HG03108 (cell line): Measurements from ENCODE around the gene CFAP141.
A peak's percentile ranks its signal among the peaks of the same experiment; 100 is the strongest.

ENCODE experiments used
- ATAC-seq: cut with Tn5 transposase; IDR thresholded peaks from one replicate; pipeline ENCODE4 v1.9.1; 2021; ENCODE audit warnings: moderate library complexity; ENCODE audit not compliant: unreplicated experiment

The CFAP141 gene

DNA sequence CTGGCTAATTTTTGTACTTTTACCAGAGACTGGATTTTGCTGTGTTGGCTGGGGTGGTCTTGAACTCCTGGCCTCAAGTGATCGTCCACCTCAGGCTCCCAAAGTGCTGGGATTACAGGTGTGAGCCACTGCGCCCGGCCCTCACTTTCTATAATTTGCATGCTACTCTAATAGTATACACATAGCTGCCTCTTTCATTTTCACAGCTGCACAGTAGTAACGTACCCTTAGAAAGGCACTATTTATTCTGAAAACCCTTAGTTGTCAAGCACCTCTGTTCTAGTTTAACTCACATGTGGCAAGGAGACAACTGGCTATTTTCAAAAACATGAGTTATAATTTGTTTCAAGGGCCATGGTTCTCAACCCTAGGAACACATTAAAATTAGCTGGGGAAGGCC, 31.5 kb downstream of the CFAP141 start:
- ATAC-seq: no peak

DNA sequence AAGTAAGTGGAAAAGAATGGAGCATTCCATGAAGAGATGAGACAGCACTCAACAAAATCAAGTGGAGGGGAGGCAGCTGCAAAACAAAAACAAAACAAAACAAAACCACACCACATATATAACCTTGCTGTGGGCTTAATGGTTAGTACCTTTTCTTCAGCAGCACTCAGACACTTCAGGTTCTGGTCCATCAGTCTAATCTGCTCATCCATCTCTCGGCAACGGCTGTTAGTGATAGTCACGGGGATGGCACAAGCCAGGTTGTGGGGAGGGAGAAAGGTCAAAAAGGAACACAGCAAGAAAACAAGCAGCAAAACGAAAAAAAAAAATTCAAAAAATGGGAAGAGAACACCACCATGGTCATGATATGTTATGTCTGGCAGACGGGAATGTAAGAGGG, 34.3 kb downstream of the CFAP141 start:
- ATAC-seq: no peak

DNA sequence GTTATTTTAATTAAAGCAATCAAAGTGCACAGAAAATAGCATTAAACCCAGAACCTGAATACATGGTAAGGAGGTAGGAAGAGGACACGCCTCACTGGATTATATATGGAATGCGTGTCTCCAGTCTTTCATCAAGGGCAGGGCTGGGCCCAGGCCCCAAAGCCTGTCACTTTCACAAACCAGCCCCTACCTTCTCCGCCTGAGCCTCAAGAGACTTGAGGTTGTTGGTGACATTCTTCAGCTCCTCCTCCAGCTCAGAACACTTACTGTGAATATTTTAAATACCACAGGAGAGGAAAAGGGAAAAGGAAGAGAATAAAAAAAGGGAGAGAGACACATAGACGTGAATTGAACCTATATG, 34.9 kb downstream of the CFAP141 start:
- no peak for ATAC-seq

DNA sequence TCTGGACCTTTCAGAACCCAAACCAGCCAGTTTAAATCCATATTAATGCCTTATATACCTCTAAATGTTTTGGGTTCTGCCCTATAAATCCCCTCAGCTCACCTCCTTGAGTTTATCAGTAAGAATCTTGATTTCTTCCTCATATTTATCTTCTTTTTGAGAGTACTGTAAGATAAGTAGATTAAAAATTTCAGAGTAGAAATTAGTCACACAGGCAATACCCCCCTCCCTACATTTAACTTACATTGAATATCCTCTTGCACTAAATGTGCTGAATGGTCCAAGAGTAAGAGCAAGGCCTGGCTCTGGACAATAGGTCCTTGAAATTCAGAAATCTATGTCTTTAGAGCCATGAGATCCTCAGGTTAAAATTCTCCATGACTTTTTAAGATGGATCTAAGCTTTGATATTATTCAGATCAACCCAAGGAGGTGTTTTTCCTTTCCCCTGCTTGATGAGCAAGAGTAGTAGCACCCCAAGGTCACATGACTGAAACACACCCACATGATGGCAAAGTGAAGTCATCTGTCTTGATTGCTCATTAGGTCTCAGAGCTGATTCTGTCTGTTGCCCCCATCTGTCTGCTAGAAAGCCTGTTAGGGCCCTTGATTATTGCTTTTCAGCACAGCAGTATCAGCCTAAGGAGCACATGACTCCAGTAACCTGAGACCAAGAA, 35.4 kb downstream of the CFAP141 start:
- no peak for ATAC-seq

DNA sequence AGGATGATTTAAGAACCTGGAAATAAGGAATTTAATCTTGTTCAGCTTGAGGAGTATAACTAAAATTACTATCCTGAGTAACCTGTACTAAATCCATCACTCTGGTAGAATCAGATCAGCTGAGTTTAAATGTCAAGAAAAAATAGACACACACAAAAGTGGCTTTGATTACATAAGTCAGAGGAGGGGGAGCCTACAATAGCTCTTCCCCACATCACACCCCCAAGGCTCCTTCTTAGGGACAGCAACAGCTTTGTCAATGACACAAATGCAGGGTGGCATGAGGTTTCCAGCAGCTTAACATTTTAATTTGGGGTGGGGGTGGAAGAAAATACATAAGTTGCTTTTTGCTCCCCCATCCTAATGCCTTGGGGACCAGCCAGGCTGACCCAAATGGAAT, 38.7 kb downstream of the CFAP141 start:
- no peak for ATAC-seq

DNA sequence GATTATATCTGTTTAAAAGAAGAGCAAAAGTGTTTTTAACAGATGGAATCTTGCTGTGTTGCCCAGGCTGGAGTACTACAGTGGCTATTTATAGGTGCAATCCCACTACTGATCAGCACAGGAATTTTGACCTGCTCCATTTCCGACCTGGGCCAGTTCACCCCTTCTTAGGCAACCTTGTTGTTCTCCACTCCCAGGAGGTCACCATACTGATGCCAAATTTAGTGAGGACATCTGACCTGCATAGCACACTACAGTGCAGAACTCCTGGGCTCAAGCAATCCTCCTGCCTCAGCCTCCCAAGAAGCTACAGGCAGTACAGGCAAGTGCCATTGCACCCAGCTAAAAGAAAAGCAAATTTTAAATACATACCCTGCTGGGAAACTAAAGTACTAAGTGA, 39.9 kb downstream of the CFAP141 start:
- ATAC-seq: no peak

DNA sequence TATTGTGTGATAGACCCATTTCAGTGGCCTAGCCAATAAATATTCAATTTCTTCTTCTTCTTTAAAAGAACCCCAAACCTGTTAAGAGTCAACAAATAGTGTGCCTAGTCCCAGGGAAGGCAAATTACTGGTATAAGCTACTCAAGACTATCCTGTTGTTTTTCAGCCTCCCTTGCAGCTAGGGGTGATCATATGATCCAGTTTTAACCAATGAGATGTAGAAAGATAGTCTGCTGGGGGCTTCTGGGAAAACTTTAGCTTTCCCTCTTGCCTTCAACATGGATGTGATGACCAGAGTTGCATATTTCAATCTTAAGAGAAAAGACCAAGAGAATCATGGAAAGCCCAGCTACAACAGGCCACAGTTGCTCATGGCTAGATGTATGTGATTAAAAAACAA, 46.6 kb downstream of the CFAP141 start:
- ATAC-seq: no peak

DNA sequence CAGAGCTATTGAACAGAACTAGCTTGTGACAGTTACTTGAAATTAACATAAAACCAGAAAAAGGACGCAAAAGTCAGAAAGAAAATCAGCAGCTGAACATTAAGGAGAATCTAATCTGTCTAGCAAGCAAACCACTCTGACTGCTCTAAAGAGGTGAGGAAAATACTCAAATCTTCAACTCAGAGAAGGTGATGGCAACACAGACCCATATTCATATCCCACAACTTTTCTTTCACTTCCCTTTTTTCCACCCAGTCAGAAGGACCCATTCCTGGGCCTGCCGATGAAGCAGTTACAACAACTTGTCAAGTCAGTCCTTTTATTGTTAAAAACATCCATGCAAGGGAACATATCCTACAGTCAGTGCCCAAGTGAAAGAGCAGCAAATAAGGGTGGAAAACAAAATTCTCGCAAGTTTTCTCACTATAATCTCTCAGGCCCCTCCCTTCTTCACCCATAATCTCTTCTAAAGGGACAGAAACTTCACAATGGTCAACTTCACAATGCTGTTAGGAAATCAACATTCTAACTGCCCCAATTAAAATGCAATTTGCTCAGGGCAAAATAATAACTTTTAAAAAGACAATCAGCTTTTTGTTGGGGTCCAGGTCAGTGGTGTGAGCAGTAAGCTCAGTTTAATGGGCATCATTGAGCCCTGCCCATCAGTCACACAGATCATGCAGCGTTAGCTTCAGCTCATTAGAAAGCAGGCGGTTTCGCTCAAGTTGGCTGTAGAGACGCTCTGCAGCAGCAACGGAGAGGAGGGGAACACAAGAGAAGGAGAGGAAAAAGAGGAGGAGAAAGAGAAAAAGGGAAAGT, 47.6 kb downstream of the CFAP141 start:
- ATAC-seq: no peak

DNA sequence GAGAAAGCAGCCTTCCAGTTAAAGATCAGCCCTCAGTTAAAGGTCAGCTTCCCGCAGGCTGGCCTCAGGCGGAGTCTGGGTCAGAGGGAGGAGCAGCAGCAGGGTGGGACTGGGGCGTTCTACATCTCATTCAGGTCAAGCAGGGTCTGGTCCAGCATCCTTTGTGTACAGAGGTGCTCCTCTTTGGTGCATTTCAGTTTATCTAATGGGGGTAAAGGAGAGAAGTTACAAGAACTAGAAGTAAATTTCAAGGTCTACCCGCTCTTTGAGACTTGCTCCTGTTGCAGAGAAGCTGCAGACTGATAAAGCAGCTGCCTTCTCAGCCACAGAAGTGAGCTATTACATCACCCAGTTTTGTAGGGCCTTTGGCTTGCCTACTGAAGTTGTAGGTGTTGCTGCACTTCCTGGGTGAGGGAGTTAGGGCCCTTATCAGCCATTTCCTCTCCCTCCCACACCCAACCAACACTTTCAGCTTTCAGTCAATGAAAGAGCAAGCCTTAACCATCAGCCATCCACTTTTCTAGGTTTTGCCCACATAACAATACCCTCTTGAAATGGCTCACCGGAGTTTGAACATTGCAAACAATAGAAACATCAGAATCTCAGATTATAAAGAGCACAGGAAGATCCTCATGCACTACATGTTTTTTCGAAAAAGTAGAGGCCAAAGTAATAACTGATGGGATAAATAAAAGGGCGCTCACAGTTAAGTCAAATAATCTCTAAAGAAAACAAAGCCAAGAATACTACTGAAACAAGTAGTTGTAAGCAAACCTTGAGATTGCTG, 48.4 kb downstream of the CFAP141 start:
- peak; percentile 84 for ATAC-seq

DNA sequence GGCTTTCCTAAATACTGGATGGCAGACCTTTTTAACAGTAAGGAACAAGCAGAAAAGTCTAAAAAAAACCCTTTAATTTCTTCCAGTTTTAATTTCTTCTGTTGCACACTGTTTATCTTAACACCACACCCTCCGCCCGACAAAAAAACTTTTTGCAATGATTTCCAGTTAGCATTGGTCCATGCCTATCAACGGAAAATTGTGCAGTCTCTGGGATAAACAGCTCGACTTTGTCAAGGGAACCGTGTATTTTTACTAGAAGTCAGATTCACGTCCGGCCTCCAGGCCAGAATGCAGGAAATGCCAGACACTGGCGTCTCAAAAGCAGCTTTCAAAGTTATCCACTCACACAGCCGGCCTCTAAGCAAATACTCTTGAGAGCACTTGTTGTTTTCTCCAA, 50.9 kb downstream of the CFAP141 start:
- no peak for ATAC-seq

DNA sequence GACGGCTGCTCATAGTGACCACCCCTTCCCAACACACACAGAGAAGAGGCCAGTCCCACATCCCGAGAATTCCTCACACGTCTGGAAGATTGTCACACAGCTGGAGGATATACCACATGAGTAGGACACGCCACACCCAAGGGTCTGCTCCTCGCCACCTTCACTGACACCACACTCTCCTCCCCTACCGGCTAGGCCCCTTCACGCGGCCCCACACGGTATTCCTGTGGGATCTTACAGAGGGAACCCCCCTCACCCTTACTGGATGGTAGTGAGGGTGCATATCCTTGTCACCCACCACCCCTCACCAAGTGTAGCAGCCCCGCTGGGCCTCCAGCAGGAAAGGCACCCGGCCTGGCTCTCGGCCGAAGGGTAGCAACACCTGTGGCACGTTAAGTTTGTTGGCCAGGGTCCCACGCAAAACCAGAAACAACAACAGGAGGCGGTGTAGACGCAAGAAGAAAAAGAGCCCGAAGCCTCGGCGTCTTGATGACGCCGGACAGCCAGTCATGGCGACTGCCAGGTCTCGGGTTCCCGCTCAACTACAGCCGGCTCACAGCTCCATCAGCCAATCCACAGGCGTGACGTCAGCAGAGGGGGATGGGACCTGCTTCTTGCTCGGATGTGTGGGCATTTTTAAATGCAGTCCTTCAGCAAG, 51.5 kb downstream of the CFAP141 start, which contains the start of gene NUP210L:
Gene NUP210L (minus strand): TSS at position 540 of the 658 bp plus-strand sequence.
- ATAC-seq: no peak

DNA sequence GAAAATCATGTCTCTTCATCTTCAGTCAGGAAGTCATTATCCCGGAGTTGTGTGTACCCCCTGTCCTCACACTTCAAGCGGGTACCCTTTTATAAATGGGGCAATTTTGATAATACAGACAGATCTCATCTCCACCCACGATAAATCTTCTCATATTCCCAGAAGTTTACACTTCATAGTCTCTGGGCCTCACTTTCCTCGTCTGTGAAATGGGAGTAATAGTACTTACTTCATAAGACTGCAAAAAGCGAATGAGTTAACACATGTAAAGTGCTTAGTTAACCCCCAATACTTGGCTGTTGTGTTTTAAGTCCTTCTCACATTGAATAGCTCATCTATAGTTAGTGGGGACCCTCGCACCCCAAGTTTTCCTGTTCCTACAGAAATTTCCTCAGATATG, 52.1 kb downstream of the CFAP141 start:
- ATAC-seq: no peak

DNA sequence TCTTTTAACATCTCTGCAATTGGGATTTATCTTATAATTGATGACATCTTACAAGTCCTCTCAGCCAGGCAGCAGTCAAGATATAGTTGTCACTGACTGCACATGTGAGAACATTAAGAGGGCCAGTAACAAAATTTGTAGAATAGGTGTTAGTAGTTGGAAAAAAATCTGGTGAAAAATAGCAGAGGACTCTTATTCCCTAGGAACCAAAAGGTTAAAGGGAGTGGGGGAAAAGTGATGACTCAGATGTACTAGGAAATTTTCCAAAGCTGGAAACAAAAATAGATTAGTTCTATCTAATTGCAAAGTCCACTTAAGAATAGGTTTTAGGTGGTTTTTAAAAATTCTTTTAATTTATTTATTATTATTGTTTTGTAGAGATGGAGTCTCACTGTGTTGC, 54.8 kb downstream of the CFAP141 start:
- no peak for ATAC-seq
